Retina (tissue), 1 donor: ENCODE measurements around the gene ZNF581.

Experiments
- DNase-seq: peaks from one replicate; pipeline ENCODE4 v3.0.0-alpha.2; 2016

The ZNF581 gene

DNA sequence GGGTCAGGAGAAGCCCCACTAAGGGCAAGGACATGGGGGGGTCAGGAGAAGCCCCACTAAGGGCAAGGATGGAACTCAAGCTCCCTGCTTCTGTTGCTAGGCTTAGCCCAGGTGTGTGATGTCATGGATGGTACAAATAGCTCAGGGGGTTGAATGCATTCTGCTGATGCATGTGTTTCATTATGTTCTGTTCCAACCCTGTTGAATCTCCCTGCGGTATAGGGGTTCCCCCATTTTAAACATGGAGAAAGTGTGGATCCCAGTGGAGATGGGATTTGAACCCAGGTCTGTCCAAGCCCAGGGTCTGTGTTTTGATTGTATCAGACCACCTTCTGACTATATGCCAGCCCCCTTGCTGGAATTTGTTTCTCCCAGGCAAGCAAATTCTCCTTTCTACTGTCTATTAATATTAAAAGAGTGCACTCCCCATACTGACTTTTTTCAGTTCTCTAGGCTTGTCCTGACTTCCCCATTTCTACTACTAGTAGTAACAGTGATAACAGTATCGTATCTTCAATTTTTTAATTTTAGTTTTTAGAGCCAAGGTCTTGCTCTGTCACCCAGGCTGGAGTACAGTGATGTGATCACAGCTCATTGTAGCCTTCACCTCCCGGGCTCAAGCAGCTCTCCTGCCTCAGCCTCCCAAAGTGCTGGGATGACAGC, 31.3 kb upstream of the ZNF581 start:
- no peak for DNase-seq

- no peak for DNase-seq
Measured at GRCh38 chr19:55613396-55613795, 30.1 kb upstream of the ZNF581 start.

- DNase-seq, result no peak
Measured at GRCh38 chr19:55613930-55614710, 29.3 kb upstream of the ZNF581 start.

DNA sequence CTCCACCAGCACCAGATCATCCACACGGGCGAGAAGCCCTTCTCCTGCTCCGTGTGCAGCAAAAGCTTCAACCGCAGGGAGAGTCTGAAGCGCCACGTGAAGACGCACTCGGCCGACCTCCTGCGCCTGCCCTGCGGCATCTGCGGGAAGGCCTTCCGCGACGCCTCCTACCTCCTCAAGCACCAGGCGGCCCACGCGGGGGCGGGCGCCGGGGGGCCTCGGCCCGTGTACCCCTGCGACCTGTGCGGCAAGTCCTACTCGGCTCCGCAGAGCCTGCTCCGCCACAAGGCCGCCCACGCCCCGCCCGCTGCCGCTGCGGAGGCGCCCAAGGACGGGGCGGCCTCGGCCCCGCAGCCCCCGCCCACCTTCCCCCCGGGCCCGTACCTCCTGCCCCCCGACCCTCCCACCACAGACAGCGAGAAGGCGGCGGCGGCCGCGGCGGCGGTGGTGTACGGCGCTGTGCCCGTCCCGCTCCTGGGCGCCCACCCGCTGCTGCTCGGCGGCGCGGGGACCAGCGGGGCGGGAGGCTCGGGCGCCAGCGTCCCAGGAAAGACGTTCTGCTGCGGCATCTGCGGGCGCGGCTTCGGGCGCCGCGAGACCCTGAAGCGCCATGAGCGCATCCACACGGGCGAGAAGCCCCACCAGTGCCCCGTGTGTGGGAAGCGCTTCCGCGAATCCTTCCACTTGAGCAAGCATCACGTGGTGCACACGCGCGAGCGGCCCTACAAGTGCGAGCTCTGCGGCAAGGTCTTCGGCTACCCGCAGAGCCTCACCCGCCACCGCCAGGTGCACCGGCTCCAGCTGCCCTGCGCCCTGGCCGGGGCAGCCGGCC, 28.5 kb upstream of the ZNF581 start:
- DNase-seq, result no peak

DNA sequence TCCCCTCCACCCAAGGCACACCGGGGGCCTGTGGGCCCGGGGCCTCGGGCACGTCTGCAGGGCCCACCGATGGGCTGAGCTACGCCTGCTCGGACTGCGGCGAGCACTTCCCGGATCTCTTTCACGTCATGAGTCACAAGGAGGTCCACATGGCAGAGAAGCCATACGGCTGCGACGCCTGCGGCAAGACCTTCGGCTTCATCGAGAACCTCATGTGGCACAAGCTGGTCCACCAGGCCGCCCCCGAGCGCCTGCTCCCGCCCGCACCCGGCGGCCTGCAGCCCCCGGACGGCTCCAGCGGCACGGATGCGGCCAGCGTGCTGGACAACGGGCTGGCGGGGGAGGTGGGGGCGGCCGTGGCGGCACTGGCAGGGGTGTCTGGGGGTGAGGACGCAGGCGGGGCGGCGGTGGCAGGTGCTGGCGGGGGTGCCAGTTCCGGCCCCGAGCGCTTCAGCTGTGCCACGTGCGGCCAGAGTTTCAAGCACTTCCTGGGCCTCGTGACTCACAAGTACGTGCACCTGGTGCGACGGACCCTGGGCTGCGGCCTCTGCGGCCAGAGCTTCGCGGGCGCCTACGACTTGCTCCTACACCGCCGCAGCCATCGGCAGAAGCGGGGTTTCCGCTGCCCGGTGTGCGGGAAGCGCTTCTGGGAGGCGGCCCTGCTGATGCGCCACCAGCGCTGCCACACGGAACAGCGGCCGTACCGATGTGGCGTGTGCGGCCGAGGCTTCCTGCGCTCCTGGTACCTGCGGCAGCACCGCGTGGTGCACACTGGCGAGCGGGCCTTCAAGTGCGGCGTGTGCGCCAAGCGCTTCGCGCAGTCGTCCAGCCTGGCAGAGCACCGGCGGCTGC, 27.7 kb upstream of the ZNF581 start:
- DNase-seq, result no peak

DNA sequence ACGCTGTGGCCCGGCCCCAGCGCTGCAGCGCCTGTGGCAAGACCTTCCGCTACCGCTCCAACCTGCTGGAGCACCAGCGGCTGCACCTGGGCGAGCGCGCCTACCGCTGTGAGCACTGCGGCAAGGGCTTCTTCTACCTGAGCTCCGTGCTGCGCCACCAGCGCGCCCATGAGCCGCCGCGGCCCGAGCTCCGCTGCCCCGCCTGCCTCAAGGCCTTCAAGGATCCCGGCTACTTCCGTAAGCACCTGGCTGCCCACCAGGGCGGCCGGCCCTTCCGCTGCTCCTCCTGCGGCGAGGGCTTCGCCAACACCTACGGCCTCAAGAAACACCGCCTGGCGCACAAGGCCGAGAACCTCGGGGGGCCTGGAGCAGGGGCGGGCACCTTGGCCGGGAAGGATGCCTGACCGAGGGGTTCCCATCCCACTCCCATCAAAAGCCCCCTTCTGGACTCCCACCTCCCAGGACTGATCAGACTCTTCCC, 27.0 kb upstream of the ZNF581 start:
- no peak for DNase-seq

- DNase-seq, result no peak
Measured at GRCh38 chr19:55617426-55617825, 26.0 kb upstream of the ZNF581 start.

DNA sequence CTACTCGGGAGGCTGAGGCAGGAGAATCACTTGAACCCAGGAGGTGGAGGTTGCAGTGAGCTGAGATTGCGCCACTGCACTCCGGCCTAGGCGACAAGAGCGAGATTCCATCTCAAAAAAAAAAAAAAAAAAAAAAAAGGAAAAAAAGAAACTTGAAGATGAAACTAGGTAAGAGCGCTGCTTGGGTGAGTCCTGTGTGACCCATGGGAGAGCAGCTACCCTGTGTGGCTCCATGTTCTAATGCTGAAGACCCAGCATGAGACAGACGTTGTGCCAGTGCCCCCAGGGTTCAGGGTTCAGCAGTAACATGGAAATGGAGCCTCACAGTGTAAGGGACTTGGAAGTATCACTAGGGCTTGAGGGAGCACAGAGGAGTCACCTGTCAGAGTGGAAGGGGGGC, 25.0 kb upstream of the ZNF581 start:
- no peak for DNase-seq

- no peak for DNase-seq
Measured at GRCh38 chr19:55619286-55619685, 24.2 kb upstream of the ZNF581 start.

DNA sequence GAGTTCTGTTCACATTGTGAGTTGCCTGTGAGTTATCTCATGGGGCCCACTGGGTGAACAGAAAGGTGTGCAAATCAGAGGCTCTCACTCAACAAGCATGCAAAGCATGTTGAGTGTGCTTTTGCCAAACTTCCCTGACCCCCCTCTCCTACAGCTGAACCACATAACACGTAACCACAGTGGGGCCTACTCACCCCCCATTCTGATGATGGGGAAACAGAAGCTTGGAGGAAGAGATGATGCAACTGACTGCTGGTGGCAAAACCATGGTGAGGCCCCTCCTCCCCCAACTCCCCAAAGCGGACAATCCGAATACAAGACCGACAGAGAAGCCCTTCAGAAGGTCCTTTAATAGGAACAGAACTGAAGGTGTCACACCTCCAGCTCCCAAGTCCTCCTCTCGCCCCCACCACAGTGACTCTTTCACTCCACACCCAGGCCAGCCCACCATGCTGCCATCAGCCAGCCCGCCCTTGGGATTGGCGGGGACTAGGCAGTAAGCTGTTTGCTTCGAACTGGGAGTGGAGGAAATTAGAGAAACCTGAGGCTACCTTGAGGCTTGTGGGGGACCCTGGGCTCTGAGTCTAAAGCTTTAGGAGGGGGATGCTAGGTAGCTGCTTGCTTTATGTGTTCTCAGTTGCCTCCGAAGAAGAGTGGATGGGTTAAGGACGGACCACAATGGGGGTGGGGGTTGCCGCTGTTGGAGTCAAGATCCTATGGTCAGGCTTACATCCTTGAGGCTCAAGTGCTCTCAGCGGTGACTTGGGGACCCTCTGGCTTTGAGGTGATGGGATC, 22.8 kb upstream of the ZNF581 start:
- no peak for DNase-seq

- no peak for DNase-seq
Measured at GRCh38 chr19:55621205-55621672, 22.2 kb upstream of the ZNF581 start.

- DNase-seq, result no peak
Measured at GRCh38 chr19:55621673-55622231, 21.7 kb upstream of the ZNF581 start.

- no peak for DNase-seq
Measured at GRCh38 chr19:55622242-55622969, 21.0 kb upstream of the ZNF581 start.

GRCh38 chr19:55623130-55623529, 20.3 kb upstream of the ZNF581 start:
- DNase-seq, result no peak

- DNase-seq, result no peak
Measured at GRCh38 chr19:55623561-55623960, 19.9 kb upstream of the ZNF581 start.

- DNase-seq, result peak; percentile 91
Measured at GRCh38 chr19:55624109-55625003, 19.1 kb upstream of the ZNF581 start, which contains the start of gene ZNF784. ZNF784 (minus strand) TSS chr19:55624566; CDS start chr19:55624561, 5 bp downstream.

- no peak for DNase-seq
Measured at GRCh38 chr19:55625004-55625326, 18.5 kb upstream of the ZNF581 start.

GRCh38 chr19:55626350-55626749, 17.1 kb upstream of the ZNF581 start:
- DNase-seq, result no peak

DNA sequence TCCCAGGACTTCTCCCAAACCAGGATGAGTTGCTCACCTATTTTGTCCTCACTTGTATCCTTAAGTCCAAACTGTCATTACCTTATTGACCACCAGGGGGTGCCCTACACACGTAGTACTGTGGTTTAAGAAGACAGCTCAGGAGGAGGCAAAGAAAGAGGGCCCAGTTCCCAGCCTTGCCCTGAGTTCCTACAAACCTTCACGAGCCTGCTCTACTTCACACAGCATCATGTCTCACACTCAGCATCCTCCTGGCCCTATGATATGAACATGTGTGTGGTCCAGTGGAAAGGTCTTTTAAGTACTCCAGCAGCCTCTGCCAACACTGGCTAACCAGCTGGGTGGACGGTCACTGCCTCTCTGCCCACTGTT, 11.0 kb upstream of the ZNF581 start:
- peak; percentile 83 for DNase-seq
